Stimulated activated CD8-positive, alpha-beta memory T cell treated with anti-CD3 and anti-CD28 coated beads, Interleukin-15, amount 100 ng/mL, for 48 hours (primary cell): ENCODE results near the gene LRRC73.
"Not testable (repeated sequence)": the region's sequence is repeated elsewhere in the genome, so short reads cannot be mapped to it uniquely, and the experiment has no call there.

Experiments used
- DNase-seq, 2 donors: peaks; one replicate each; pipeline ENCODE4 v3.0.0-alpha.2; 2020; ENCODE audit warnings: low read depth in 2 of 2

Gene LRRC73

DNA sequence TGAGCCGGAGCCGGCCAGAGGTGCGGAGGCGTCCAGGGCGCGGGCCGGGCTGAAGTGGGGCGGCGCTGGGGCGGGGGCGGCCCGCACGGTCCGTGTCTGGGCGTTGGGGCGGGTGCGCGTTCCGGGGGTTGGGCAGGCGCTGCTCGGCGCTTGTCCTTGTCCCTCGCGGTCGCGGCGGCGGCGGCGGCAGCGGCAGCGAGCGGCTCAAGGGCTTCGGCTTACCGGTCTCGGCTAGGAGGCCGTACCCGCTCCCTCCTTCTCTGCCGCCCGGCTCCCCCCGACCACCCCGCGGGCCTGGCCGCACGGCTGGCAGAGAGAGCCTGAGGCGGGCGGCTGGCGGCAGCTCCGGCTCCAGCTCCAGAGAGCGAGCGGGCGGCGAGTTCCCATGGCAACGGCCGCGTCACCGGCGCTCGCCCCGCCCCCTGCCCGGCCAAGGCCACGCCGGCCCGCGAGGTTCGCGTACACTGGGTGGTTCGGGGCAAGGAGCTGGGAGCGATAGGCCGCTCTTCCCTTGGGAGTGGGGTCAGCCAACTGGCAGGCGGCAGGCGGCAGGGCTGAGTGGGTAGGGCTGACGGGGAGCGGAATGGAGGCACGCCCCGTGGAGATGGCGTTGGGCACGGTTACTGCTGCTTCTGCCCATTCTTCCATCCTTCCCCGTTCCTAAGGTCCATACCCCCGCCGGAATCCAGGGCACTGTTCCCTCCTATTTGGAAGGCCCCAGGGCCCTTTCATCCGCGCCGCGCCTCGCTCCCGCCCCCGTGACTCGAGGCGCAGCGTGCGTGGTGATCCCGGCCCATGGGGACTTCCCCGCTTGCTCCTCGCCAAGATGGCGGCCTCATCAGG lies at the start of gene LRRC73:
LRRC73 (minus strand) TSS at position 363 of the 843 bp plus-strand sequence. CDS start 561 bp downstream, outside the sequence.
- DNase-seq, result peak; percentile 69 to 71

- DNase-seq, result no peak
These were observed 49.2 kb upstream of the LRRC73 start for GRCh38 chr6:43559328-43559727.

GRCh38 chr6:43557620-43558019 lies 47.5 kb upstream of the LRRC73 start:
- not testable (repeated sequence) for DNase-seq

DNA sequence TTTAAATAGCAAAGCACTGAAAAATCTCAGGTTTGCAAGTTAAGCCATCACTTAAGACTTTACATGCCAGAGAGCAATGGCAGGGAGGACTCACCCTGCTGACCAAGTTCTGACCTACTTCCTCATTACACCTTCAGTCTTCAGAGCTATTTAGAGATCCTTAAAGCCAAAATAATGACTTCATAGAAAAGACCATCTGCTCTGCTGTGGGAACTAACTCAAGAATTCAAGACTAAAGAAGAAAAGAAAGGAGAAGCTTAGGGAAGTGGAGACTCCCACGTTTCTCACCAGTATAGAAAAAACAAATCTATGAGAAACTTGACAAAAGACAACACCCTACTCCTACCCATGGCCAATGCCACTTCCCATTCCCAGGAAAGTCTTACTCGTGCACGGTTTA lies 37.1 kb upstream of the LRRC73 start:
- DNase-seq, result no peak

DNA sequence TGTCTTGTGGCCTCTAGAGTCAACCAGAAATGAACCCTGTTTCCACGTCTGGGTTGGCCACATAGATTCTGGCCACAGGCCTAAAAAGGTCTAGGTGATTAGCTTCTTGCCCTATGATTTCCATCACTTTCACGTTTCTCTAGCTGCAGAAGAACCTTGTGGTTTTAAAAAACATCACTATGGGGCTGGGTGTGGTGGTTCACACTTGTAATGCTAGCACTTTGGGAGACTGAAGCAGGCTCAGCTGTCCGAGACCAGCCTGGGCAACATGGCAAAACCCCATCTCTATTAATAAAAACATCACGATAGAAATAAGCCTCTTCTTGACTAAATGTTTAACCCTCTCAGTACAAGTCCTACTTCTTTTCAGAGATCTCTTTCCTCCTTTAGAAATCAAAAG lies 34.3 kb upstream of the LRRC73 start:
- no peak for DNase-seq

DNA sequence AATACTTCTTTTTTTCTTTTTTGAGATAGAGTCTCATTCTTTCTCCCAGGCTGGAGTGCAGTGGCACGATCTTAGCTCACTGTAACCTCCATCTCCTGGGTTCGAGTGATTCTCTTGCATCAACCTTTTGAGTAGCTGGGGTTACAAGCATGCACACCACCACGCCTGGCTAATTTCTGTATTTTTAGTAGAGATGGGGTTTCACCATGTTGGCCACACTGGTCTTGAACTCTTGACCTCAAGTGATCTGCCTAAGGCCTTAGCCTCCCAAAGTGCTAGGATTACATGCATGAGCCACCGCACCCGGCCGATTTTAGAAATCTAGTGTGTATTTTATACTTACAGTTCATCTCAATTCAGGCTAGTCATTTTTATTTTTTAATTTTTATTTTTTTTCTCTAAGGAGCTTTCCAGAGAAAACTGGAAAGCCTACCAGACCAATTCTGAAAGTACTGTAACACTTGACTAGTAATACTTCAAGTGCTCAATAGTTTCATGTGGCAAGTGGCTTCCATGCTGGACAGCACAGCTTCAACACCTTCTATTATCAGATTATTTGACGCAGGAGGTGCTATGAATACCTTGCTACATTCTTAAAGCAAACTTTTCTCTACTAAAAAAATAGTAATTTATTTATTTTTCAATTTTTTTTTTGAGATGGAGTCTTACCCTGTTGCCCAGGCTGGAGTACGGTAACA lies 31.8 kb upstream of the LRRC73 start:
- no peak for DNase-seq

- DNase-seq, result no peak
These were observed 30.4 kb upstream of the LRRC73 start for GRCh38 chr6:43540507-43540906.

DNA sequence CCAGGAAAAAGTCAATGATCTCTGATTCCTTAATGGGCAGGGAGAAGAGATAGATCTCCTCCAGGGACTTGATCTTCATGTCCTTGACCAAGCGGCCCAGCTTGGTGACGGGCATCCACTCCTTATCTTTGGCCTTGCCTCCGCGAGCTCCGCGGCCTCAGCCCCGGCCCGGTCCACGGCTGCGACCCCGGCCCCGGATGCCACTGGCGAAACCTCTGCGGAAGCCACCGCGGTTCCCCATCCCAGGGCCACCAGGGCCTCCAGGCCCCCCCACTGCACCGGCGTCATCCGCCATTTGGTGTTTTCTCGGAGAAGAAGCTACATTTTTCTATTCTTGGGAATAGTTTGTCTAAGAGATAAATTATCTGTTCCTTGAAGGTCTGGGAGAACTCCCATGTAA lies 29.3 kb upstream of the LRRC73 start:
- DNase-seq, result not testable (repeated sequence)

GRCh38 chr6:43538986-43539385 lies 28.8 kb upstream of the LRRC73 start:
- not testable (repeated sequence) for DNase-seq

DNA sequence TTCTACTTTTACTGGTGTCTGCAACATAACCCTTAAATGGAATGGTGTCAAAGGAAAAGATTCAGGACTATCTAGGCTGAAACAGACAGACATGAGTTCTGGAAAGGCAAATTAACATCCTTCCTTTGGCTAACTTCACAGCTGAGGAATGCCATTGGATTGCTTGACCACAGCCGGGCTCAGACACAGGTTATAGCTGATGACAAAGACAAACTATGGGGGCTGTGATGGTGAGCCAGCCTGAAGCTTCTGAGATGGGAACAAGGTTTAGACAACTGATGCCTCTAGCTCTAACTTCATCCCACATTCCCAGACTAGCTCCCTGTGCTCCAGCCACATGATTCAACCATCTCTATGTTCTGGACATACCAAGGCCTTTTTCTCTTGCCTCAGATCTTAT lies 22.1 kb upstream of the LRRC73 start:
- no peak for DNase-seq

DNA sequence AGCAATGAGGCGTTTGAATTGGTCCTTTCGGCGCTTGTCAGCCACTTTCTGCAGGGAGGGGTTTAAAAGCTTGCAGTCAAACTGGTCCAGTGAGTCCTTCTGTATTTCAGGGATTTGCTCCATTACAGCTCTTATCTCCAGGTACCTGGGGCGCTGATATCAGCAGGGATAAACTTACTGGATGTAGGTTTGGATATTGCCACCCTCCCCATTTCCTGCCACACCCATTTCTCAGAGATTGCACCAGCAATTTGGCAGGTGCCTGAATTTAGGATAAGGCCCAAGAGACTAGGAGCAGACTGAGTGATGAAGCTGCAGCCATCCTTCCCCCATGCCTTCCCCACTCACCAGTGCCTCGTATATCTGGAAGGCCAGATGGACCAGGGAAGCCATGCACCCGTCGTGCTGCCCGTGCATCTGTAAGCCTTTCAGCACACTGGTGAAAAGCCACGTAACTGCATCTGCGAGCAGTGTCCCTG lies 14.4 kb upstream of the LRRC73 start:
- DNase-seq, result no peak

DNA sequence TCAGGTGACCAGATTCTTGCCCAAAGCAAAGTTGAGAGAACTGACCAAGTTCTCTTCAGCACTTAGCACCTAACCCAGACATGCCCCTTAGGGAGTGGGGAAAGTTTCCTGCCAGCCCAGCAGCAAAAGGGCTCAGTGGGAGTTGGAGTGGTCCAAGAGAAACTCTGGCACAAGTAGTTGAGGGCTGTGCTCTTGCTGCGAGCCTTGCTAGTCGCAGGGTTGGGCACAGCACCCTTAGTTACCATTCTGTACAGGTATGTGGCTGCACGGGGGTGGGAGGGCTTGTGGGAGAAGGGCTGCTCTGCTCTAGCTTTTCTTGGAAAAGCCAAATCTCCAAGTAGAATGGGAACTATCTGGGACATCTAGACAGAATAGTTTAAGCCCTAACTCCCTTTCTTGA lies 13.1 kb upstream of the LRRC73 start:
- no peak for DNase-seq

DNA sequence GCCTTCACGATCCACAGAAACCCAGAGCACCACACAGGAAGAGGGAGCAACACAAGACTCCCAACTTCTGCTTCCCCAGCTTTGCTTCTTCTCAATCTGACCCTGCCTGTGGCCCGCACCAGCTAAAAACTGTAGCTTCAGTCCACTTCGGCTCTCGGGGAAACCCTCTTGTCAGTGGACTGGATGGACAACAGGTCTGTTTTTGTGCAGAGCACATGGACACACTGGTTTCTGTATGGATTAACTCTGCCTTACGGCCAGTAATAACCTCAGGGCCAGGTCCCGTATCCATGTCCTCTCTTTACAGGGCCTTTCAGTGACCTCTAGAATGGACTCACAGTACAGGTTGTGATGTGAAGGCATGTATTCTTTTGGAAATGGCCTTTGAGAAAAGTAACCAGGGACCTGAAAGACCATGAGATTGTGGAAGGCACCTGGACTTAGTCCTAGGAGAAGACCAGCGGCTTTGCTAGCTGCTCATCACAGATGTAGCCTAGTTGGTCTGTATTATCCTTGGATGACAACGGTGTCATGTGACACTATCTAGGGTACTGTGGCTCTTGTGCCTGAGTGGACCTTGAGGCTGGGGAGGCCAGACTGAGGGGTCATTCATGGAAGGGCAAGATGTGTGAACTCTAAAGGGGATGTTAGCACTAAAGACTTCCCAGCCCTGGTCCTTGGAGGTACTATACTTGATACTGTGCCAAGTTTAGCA lies 12.6 kb upstream of the LRRC73 start:
- no peak for DNase-seq

DNA sequence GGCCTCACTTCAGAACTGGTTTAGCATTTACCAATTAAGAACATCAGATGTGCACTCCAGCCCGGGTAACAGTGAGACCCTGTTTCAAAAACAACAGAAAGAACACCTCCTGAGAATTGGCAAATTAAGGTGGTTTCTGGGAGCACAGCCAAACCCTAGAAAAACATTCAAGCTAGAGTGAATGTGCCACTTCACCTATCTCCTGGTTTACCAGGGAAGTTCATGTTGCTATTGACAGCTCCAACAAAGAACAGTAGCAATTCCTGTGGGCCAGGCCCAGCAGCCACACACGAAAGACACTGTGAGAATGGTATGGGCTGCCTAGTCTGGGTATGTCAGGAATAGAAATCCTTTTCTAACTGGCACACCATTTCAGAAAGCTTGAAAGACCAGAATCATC lies 11.7 kb upstream of the LRRC73 start:
- DNase-seq, result no peak

GRCh38 chr6:43520097-43520496 lies 10.0 kb upstream of the LRRC73 start:
- no peak for DNase-seq

- DNase-seq, result no peak
These were observed 7.6 kb upstream of the LRRC73 start for GRCh38 chr6:43517505-43518357.

DNA sequence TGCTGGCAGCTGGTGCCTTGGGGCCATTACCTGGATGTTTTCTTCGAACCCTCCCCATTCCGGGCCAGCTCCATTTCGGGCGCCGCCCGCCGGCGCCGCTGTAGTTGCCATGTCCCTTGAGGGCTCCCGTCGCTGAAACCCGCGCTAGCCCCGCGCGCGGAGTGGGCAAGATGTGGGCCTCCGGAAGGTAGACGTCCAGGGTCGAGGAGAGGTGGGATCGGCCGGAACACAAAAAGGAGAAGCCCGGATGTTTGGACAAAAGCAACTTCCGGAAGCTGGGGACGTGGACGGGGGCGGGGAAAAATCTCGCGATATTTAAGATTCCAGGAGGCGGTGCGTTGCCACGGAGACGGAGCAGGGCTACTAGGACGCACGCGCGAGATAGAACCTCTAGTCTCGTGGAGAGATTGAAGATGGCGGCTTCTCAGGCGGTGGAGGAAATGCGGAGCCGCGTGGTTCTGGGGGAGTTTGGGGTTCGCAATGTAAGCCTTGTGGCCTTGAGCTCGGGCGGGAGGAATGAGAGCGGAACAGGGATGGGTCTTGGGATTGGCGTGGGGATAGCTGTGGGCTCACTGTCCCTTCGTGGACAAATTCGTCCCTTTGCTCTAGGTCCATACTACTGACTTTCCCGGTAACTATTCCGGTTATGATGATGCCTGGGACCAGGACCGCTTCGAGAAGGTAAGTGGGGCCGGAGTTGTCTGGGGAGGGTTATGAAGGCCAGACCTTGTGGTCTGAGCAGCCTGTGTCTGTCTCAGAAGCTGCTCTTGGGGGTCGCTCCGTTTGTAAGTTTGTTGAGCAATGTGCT lies 6.8 kb upstream of the LRRC73 start, which contains the start of the genes POLR1C and YIPF3:
POLR1C (plus strand) TSS at position 393 of the 808 bp plus-strand sequence; CDS start at position 414, 21 bp downstream.
YIPF3 (minus strand) TSS at position 230 of the 808 bp plus-strand sequence; CDS start at position 111, 119 bp downstream.
- DNase-seq, result peak; percentile 92 to 94

DNA sequence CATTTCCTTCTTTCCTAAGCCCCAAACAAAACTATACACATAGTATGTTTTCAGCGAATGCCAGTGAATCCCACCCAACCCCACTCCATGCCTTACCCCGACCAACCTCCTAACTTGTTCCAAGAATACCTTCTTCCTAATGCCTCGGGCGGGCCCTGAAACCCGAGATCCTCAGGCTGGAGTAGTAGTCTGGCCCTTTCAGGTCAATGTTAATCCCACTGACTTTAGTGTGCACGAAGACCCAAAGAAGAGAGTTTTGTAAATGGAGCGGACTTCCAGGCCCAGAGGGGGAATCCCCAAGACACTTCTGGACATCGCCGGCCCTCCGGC lies 6.2 kb upstream of the LRRC73 start:
- no peak for DNase-seq

DNA sequence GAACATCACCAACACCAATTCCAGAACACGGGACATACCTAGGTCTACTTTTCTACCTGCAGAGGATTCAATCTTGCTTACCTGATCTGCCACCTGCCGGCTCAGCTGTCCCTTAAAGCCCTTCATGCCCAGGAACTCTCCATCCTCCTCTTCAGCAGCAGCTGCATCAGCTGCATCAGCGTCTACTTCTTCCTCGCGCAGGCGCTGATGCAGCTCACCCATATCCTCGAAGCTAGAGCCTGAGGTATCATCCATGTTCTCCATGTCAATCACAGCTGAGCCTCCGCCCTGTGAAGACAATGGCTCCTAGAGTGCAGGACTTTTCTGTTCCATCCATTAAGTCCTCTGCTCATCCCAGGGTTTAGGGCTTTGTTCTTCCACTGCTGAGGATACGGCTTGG lies 5.7 kb upstream of the LRRC73 start:
- DNase-seq, result no peak

DNA sequence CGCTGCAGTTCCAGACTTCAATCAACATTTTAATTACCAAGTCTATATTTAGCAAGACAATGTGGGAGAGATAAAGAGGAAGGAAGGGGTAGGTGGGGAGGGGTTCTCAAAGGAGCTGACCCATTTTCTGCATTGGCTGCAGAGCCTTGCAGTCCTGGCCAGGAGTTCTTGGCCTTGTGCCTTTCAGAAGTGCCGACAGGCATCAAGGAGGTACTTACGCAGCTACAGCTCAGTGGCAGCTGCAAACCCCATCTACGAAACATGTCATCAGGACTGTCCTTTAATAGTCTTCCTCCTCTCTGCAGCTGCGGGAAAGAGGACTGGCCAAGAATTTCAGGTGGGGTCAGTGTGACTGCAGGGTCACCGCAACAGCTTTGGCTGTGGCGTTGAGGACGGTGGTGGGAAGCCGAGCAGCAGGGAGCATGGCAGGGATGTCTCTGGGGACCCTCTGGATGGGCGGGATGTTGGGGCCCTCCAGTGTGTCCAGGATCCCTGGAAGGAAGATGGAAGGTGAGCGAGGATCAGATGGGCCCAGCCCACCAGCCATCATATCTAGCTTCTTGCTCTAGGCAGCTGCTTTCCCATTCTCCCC lies 1.8 kb upstream of the LRRC73 start:
- DNase-seq, result no peak
